Measurements from ENCODE around the gene SYTL1.

- no peak for TF ChIP-seq EZH2 (IDR thresholded peaks at IDR 0.05; ENCODE audit: insufficient read depth, poor library complexity, severe bottlenecking)
- TF ChIP-seq EZH2phosphoT487 (IDR thresholded peaks at IDR 0.05; ENCODE audit: insufficient read depth, low read depth): no peak
These were observed 14.4 kb downstream of the SYTL1 start for GRCh38 chr1:27356277-27356618.

Data from GM23248 (cell line).